ENCODE data around the gene MSN.
"Not testable (repeated sequence)": the region's sequence is repeated elsewhere in the genome, so short reads cannot be mapped to it uniquely, and the experiment has no call there.

Gene MSN

DNA sequence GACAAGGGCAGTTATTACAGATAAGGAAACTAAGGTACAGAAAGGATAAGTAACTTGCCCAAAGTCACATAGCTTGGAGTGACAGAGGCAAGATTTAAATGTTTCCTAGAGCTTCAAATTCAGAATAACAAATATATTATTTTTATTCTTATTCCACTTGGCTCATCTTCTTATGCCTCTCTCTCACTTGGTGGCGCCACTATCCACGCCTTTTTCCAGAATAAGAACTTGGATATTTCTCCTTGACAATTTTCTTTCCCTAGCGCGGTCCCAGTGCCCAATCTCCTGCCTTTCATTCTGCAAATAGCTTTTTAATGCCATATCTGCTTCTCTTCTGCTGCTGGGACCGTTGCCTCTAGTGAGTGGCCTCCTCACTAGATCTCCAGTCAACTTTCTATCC, 78.5 kb downstream of the MSN start:
- Histone ChIP-seq H3K9me3 (ENCODE audit: low read depth, low read length) (no peaks in the 10 kb centered on the region), H3K27ac (no peak overlapping the region)

DNA sequence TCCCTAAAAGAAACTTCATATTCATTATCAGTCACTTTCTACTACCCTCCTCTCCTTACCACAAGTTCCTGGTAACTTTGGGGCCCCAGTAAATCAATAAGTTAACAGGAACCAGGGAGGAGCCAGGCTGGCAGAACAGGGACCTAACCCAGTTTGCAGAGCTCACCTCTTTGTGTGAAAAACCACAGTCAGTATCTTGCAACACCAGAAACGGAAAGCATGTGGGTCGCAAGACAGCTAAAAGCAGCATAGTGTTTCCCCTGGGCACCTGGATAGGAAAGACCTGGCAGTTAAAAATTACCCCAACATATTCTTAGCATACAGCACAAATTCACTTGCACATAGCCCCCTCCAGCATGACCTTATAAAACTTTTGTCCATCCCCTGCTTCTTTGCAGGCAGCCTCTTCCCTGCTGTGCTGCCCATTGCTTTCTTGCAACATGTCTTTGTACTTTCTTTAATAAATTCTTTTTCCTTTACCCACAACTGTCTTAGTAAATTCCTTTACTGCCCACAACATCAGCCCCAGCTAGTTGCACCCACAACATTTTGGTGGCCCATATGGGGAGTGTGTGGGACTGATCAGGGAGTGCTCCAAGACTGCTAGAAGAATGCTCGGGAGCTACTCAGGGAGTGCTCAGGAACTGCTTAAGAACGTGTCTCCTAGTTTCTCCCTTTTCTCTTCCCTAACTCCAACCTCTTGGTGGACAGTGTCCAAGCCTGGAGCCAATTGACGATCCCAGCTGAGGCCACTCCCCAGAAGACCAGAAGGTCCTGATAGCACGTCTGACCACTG, 83.4 kb downstream of the MSN start:
- DNase-seq (ENCODE audit: low read depth, low spot score): no peak
- H3K4me3 ChIP-seq: no peak overlapping the region
- TF ChIP-seq POLR2AphosphoS5 (IDR thresholded peaks at IDR 0.05; ENCODE audit: borderline replicate concordance, low read depth, low read length) (no peak), FOXP2 (optimal IDR thresholded peaks at IDR 0.05; ENCODE audit: control extremely low read depth, extremely low read length, insufficient read depth) (no peak), EZH2 (IDR thresholded peaks at IDR 0.05) (no peak)
- H3K9ac ChIP-seq (ENCODE audit: insufficient read length): no peak overlapping the region
- H3K36me3 ChIP-seq (ENCODE audit: insufficient read depth, low read length): no peaks in the 10 kb centered on the region
- H3K9me3 ChIP-seq (ENCODE audit: low read depth, low read length): no peaks in the 10 kb centered on the region
- H3K27ac ChIP-seq: no peak overlapping the region

More for the DNA sequence above, 78.5 kb downstream of the MSN start:
- no peak overlapping the region for H3K9ac ChIP-seq (ENCODE audit: insufficient read length)
- H3K36me3 ChIP-seq (ENCODE audit: insufficient read depth, low read length): peaks cover 3% of the 10 kb centered on the region; the same call in 1 of the 2 replicates
- no peak for DNase-seq (ENCODE audit: low read depth, low spot score)
- TF ChIP-seq EZH2 (IDR thresholded peaks at IDR 0.05): no peak
- TF ChIP-seq FOXP2 (optimal IDR thresholded peaks at IDR 0.05; ENCODE audit: control extremely low read depth, extremely low read length, insufficient read depth): no peak
- TF ChIP-seq POLR2AphosphoS5 (IDR thresholded peaks at IDR 0.05; ENCODE audit: borderline replicate concordance, low read depth, low read length): no peak
- H3K4me3 ChIP-seq: no peak overlapping the region

DNA sequence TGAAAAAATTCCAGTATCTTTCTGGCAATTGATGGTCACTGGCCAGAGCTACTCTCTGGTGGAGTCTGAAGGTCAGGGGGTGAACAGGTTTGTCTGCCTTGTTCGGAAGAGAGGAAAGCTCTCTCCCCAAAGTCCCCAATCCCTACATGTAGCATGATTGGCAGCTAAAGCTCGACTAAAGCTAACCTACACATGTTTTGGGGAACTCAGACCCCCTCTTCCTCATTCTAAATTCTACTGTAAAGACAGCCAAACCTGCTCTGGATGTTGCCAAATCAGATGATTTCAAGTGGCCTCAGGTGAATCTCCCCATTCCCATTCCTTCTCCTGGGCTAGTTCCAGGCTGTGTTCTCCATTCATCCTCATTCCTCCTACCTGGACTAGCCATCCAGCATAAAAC, 84.1 kb downstream of the MSN start:
- no peak overlapping the region for H3K4me3 ChIP-seq
- TF ChIP-seq FOXP2 (optimal IDR thresholded peaks at IDR 0.05; ENCODE audit: control extremely low read depth, extremely low read length, insufficient read depth) (no peak), POLR2AphosphoS5 (IDR thresholded peaks at IDR 0.05; ENCODE audit: borderline replicate concordance, low read depth, low read length) (no peak), EZH2 (IDR thresholded peaks at IDR 0.05) (no peak)
- no peak for DNase-seq (ENCODE audit: low read depth, low spot score)
- H3K9ac ChIP-seq (ENCODE audit: insufficient read length): no peak overlapping the region
- no peaks in the 10 kb centered on the region for H3K9me3 ChIP-seq (ENCODE audit: low read depth, low read length)
- H3K27ac ChIP-seq: no peak overlapping the region
- no peaks in the 10 kb centered on the region for H3K36me3 ChIP-seq (ENCODE audit: insufficient read depth, low read length)

DNA sequence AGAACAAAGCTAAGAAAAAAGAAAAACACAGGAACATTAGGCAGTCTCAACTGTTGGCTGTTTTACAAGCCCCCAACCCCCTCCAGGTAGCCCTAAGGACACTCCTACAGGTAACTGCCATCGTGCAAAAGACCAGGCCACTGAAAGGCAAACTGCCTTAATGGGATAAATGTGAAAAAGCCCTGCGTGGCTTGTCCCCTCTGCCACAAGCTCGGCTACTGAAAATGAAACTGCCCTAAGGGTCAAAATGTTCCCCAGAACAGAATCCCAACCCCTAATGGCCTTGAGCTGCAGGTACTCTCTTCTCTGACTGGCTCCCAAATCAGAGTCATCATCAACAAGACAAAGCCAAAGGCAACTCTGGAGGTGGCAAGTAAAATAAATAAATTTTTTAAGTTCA, 84.8 kb downstream of the MSN start:
- Histone ChIP-seq H3K9me3 (ENCODE audit: low read depth, low read length) (no peaks in the 10 kb centered on the region), H3K4me3 (no peak overlapping the region), H3K9ac (ENCODE audit: insufficient read length) (no peak overlapping the region), H3K36me3 (ENCODE audit: insufficient read depth, low read length) (no peaks in the 10 kb centered on the region), H3K27ac (no peak overlapping the region)
- TF ChIP-seq EZH2 (IDR thresholded peaks at IDR 0.05): no peak
- no peak for TF ChIP-seq FOXP2 (optimal IDR thresholded peaks at IDR 0.05; ENCODE audit: control extremely low read depth, extremely low read length, insufficient read depth)
- no peak for TF ChIP-seq POLR2AphosphoS5 (IDR thresholded peaks at IDR 0.05; ENCODE audit: borderline replicate concordance, low read depth, low read length)
- DNase-seq (ENCODE audit: low read depth, low spot score): no peak

DNA sequence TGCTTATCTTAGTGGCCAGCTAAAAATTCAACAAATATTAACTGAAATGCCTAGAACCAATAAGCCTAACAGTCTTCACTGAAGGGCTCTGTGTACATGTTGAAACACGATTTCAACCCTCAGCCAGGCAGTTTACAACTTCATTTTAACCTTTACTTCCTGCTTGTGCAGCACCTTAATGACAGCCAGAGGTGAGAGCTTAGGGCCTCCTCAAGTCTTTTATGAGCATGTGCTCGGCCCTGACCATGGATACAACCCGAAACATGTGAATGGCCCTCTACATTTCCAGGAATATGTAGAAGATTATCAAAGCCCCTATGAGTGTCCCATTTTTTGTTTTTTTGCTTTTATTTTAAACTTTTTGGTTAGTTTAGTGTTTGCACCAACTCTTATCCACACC, 88.3 kb downstream of the MSN start:
- Histone ChIP-seq H3K9ac (ENCODE audit: insufficient read length) (no peak overlapping the region), H3K36me3 (ENCODE audit: insufficient read depth, low read length) (no peaks in the 10 kb centered on the region), H3K27ac (no peak overlapping the region), H3K9me3 (ENCODE audit: low read depth, low read length) (no peaks in the 10 kb centered on the region), H3K4me3 (no peak overlapping the region)
- DNase-seq (ENCODE audit: low read depth, low spot score): no peak
- TF ChIP-seq EZH2 (IDR thresholded peaks at IDR 0.05): no peak
- TF ChIP-seq FOXP2 (optimal IDR thresholded peaks at IDR 0.05; ENCODE audit: control extremely low read depth, extremely low read length, insufficient read depth): no peak
- TF ChIP-seq POLR2AphosphoS5 (IDR thresholded peaks at IDR 0.05; ENCODE audit: borderline replicate concordance, low read depth, low read length): no peak

DNA sequence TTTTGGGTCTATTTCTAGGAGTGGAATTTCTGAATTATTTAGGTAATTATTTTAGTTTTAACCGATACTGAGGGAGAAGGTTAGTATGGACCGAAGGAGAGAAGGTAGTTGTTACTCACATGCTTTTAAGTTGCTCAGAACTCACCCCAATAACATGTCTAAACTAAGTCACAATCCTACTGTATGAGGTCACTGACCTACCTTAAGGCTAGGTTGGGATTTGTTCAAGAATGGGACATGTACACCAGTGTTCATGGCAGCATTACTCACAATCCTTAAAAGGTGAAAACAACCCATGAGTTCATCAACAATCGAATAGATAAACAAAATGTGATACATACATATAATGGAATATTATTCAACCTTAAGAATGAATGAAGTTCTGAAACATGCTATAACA, 90.5 kb downstream of the MSN start:
- Histone ChIP-seq H3K9me3 (ENCODE audit: low read depth, low read length) (no peaks in the 10 kb centered on the region), H3K27ac (no peak overlapping the region), H3K36me3 (ENCODE audit: insufficient read depth, low read length) (no peaks in the 10 kb centered on the region), H3K4me3 (no peak overlapping the region), H3K9ac (ENCODE audit: insufficient read length) (no peak overlapping the region)
- TF ChIP-seq FOXP2 (optimal IDR thresholded peaks at IDR 0.05; ENCODE audit: control extremely low read depth, extremely low read length, insufficient read depth) (no peak), EZH2 (IDR thresholded peaks at IDR 0.05) (no peak), POLR2AphosphoS5 (IDR thresholded peaks at IDR 0.05; ENCODE audit: borderline replicate concordance, low read depth, low read length) (no peak)
- DNase-seq (ENCODE audit: low read depth, low spot score): no peak

DNA sequence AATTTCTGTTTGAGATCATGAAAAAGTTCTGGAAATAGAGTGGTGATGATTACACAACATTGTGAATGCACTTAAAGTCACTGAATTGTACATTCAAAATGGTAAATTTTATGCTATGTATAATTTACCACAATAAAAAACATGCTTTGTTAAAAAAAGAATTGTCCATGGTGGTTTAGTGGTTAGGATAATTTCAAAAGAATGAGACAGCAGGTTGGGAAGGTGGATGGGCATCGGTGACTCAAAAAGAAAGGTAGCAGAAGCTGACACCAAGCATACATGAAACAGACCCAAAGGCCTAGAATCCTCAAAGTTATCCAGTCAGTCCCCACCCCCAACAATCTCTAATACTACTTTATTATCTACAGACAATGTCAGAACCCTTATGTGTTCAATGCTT, 91.1 kb downstream of the MSN start:
- no peak for TF ChIP-seq FOXP2 (optimal IDR thresholded peaks at IDR 0.05; ENCODE audit: control extremely low read depth, extremely low read length, insufficient read depth)
- TF ChIP-seq POLR2AphosphoS5 (IDR thresholded peaks at IDR 0.05; ENCODE audit: borderline replicate concordance, low read depth, low read length): no peak
- TF ChIP-seq EZH2 (IDR thresholded peaks at IDR 0.05): no peak
- no peaks in the 10 kb centered on the region for H3K36me3 ChIP-seq (ENCODE audit: insufficient read depth, low read length)
- DNase-seq (ENCODE audit: low read depth, low spot score): no peak
- H3K9ac ChIP-seq (ENCODE audit: insufficient read length): no peak overlapping the region
- H3K27ac ChIP-seq: no peak overlapping the region
- no peaks in the 10 kb centered on the region for H3K9me3 ChIP-seq (ENCODE audit: low read depth, low read length)
- no peak overlapping the region for H3K4me3 ChIP-seq

DNA sequence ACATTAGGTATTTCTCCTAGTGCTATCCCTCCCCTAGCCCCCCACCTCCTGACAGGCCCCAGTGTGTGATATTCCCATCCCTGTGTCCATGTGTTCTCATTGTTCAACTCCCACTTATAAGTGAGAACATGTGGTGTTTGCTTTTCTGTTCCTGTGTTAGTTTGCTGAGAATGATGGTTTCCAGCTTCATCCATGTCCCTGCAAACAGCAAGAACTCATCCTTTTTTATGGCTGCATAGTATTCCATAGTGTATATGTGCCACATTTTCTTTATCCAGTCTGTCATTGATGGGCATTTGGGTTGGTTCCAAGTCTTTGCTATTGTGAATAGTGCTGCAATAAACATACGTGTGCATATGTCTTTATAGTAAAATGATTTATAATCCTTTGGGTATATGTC, 92.1 kb downstream of the MSN start:
- H3K27ac ChIP-seq; H3K9ac ChIP-seq (ENCODE audit: insufficient read length); H3K4me3 ChIP-seq; H3K36me3 ChIP-seq (ENCODE audit: insufficient read depth, low read length); H3K9me3 ChIP-seq (ENCODE audit: low read depth, low read length); DNase-seq (ENCODE audit: low read depth, low spot score): not testable (repeated sequence)
